Astrocyte (in vitro differentiated cells and primary cell): Measurements from ENCODE around the gene NCKAP5L. TPM values are rescaled to one million over a fixed set of nuclear protein-coding genes. Genes with fewer than 3 reads are reported as not detected.

Experiments used
- DNase-seq: peaks from one replicate; pipeline ENCODE4 v3.0.0-alpha.2; 2010; ENCODE audit warnings: low read depth
- FAIRE-seq: peaks from 2 replicates; lab custom pipeline; 2011; peaks lifted over from hg19 to GRCh38; lab: Jason Lieb, UNC
- H2AFZ ChIP-seq: 2 replicates; pipeline ENCODE4 v1.6.0; 2012; ENCODE audit warnings: low read depth, low read length, inconsistent platforms
- H3K27ac ChIP-seq: 2 replicates; pipeline ENCODE4 v1.5.1; 2011; ENCODE audit warnings: low read depth, low read length, inconsistent platforms
- H3K27me3 ChIP-seq: 2 replicates; pipeline ENCODE4 v1.6.0; 2011; ENCODE audit warnings: low read length, inconsistent platforms; ENCODE audit not compliant: insufficient read depth
- H3K36me3 ChIP-seq: 2 replicates; pipeline ENCODE4 v1.5.1; 2011; ENCODE audit warnings: low read length, inconsistent platforms; ENCODE audit not compliant: insufficient read depth
- H3K4me1 ChIP-seq: 2 replicates; pipeline ENCODE4 v1.5.1; 2011; ENCODE audit warnings: low read length, inconsistent platforms; ENCODE audit not compliant: insufficient read depth
- H3K4me2 ChIP-seq: 2 replicates; pipeline ENCODE4 v1.6.0; 2012; ENCODE audit warnings: low read length, inconsistent platforms
- H3K4me3 ChIP-seq: 2 replicates; pipeline ENCODE4 v1.5.1; 2011; ENCODE audit warnings: low read depth, mild to moderate bottlenecking, low read length, inconsistent platforms; ENCODE audit not compliant: insufficient read depth
- H3K79me2 ChIP-seq: 2 replicates; pipeline ENCODE4 v1.6.0; 2012; ENCODE audit warnings: mild to moderate bottlenecking, low read length, inconsistent platforms; ENCODE audit not compliant: insufficient read depth
- H3K9ac ChIP-seq: 2 replicates; pipeline ENCODE4 v1.6.0; 2012; ENCODE audit warnings: mild to moderate bottlenecking, low read length, inconsistent platforms
- H3K9me3 ChIP-seq: 2 replicates; pipeline ENCODE4 v1.5.1; 2012; ENCODE audit warnings: low read depth, mild to moderate bottlenecking, low read length, inconsistent platforms; ENCODE audit not compliant: insufficient read depth
- H4K20me1 ChIP-seq: 2 replicates; pipeline ENCODE4 v1.6.0; 2012; ENCODE audit warnings: low read length, inconsistent platforms; ENCODE audit not compliant: insufficient read depth
- H3K27ac Mint-ChIP-seq: one replicate; pipeline ENCODE4 v1.8.0; 2021; ENCODE audit warnings: mild to moderate bottlenecking, mixed read lengths; ENCODE audit not compliant: unreplicated experiment
- H3K27me3 Mint-ChIP-seq: one replicate; pipeline ENCODE4 v1.8.0; 2021; ENCODE audit warnings: low read depth, mixed read lengths; ENCODE audit not compliant: unreplicated experiment
- H3K36me3 Mint-ChIP-seq: one replicate; pipeline ENCODE4 v1.8.0; 2021; ENCODE audit warnings: low read depth, mixed read lengths; ENCODE audit not compliant: unreplicated experiment
- H3K4me1 Mint-ChIP-seq: one replicate; pipeline ENCODE4 v1.8.0; 2021; ENCODE audit warnings: low read depth, mixed read lengths; ENCODE audit not compliant: unreplicated experiment
- H3K4me3 Mint-ChIP-seq: one replicate; pipeline ENCODE4 v1.8.0; 2021; ENCODE audit warnings: mild to moderate bottlenecking, moderate library complexity, mixed read lengths; ENCODE audit not compliant: unreplicated experiment
- H3K9me3 Mint-ChIP-seq: one replicate; pipeline ENCODE4 v1.8.0; 2021; ENCODE audit warnings: mild to moderate bottlenecking, mixed read lengths; ENCODE audit not compliant: unreplicated experiment
- CTCF ChIP-seq: IDR thresholded peaks from 2 replicates; pipeline ENCODE4 v1.5.1; 2011; ENCODE audit warnings: low read depth, mild to moderate bottlenecking, inconsistent platforms, low read length, moderate library complexity; ENCODE audit not compliant: insufficient read depth
- EZH2 ChIP-seq: IDR thresholded peaks from 2 replicates; pipeline ENCODE4 v1.6.1; 2012; ENCODE audit warnings: mild to moderate bottlenecking, low read length, inconsistent platforms; ENCODE audit not compliant: insufficient read depth
- total RNA-seq: library from RNA; stranded (reverse); gene quantifications from 2 replicates; pipeline ENCODE4 v1.2.1, GENCODE V29; 2021

NCKAP5L gene
- total RNA-seq, 1 donor from 2014 or later, result 59.5 TPM

GRCh38 chr12:49846032-49846431, 17.8 kb upstream of the NCKAP5L start:
- no peak for FAIRE-seq

GRCh38 chr12:49843876-49844437, 15.7 kb upstream of the NCKAP5L start:
- no peak overlapping the region for H3K27ac ChIP-seq

More at GRCh38 chr12:49846032-49846431, 17.8 kb upstream of the NCKAP5L start:
- no peaks in the 10 kb centered on the region for H3K9me3 ChIP-seq
- H3K4me2 ChIP-seq, result no peak overlapping the region
- H2AFZ ChIP-seq, result no peak overlapping the region
- no peak overlapping the region for H3K9ac ChIP-seq
- no peak for DNase-seq
- Mint-ChIP-seq H3K36me3 (no peaks in the 10 kb centered on the region), H3K4me3 (no peak overlapping the region), H3K4me1 (peaks cover 4% of the 10 kb centered on the region), H3K27ac (no peak overlapping the region), H3K9me3 (no peaks in the 10 kb centered on the region), H3K27me3 (peaks cover 9% of the 10 kb centered on the region)
- H4K20me1 ChIP-seq, result peaks cover 4% of the 10 kb centered on the region
- peaks cover 12% of the 10 kb centered on the region for H3K79me2 ChIP-seq
- peaks cover 10% of the 10 kb centered on the region for H3K4me1 ChIP-seq
- peaks cover 21% of the 10 kb centered on the region for H3K27me3 ChIP-seq
- no peak overlapping the region for H3K27ac ChIP-seq
- no peak overlapping the region for H3K4me3 ChIP-seq
- no peaks in the 10 kb centered on the region for H3K36me3 ChIP-seq
- TF ChIP-seq EZH2 (no peak), CTCF (no peak)

More at GRCh38 chr12:49843876-49844437, 15.7 kb upstream of the NCKAP5L start:
- no peak for DNase-seq
- Histone ChIP-seq H2AFZ (no peak overlapping the region), H3K79me2 (peaks cover 15% of the 10 kb centered on the region), H3K4me2 (no peak overlapping the region), H3K9ac (no peak overlapping the region), H3K9me3 (no peaks in the 10 kb centered on the region), H3K36me3 (no peaks in the 10 kb centered on the region), H3K27me3 (peaks cover 10% of the 10 kb centered on the region), H4K20me1 (peaks cover 4% of the 10 kb centered on the region), H3K4me3 (no peak overlapping the region), H3K4me1 (peaks cover 10% of the 10 kb centered on the region)
- Mint-ChIP-seq H3K36me3 (no peaks in the 10 kb centered on the region), H3K9me3 (no peaks in the 10 kb centered on the region), H3K27ac (no peak overlapping the region), H3K4me1 (peaks cover 4% of the 10 kb centered on the region), H3K4me3 (peak overlapping the region; percentile 89), H3K27me3 (peaks cover 9% of the 10 kb centered on the region)
- no peak for FAIRE-seq
- TF ChIP-seq EZH2 (no peak), CTCF (no peak)
